Epithelial cell of esophagus (primary cell): Measurements from ENCODE around the gene ATG16L2.

Experiments used
- DNase-seq: peaks from one replicate; pipeline ENCODE4 v3.0.0; 2010; ENCODE audit warnings: low read depth
- H3K4me3 ChIP-seq: 2 replicates; pipeline ENCODE4 v1.5.1; 2011; ENCODE audit warnings: mild to moderate bottlenecking, low read length, control low read depth
- CTCF ChIP-seq: IDR thresholded peaks from 2 replicates; pipeline ENCODE4 v1.5.1; 2011; ENCODE audit warnings: low read depth, mild to moderate bottlenecking, low read length, control low read depth, inconsistent platforms; ENCODE audit not compliant: insufficient read depth; ENCODE audit errors: missing control alignments

The ATG16L2 gene

GRCh38 chr11:72876147-72876546, 61.9 kb downstream of the ATG16L2 start:
- no peak for TF ChIP-seq CTCF
- no peak for DNase-seq
- H3K4me3 ChIP-seq, result no peak overlapping the region
